ENCODE results near the gene ANKRD34C.
"Not testable (repeated sequence)": the region's sequence is repeated elsewhere in the genome, so short reads cannot be mapped to it uniquely, and the experiment has no call there.

ANKRD34C gene

DNA sequence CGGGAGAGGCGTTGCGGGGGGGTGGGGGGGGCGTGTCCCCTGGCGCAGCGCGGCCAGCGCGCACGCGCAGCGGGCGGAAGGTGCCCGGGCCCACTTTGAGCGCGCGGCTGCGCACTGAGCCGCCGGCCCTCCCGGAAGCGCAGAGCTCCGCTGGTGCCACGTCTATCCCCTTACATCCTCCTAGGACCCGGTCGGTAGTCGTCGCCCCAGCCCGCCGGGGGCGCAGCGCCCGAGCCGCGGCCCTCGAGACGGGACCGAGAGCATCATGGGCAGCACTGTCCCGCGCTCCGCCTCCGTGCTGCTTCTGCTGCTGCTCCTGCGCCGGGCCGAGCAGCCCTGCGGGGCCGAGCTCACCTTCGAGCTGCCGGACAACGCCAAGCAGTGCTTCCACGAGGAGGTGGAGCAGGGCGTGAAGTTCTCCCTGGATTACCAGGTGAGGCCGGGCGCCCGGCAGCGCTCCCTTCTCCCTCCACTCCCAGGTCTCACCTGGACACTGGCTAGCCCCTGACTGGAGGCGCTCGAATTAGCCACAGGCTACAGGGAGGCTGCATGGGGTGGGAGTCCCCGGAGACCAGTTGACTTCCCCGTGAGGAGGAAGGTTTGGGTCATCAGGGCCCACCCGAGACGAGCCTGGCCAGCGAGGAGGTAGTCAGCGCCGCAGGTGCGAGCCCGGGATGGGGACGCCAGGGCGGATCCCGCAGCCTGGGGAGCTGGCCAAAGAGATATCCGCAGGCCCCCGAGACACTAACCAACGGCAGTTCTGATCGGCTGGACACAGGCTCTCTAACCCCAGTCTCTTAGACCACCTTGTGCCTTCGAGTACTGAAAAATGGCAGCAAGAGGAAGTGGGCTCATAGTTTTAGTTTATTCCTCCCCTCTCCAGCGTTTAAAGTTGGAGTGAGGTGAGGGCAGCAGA lies 28.7 kb downstream of the ANKRD34C start, which contains the start of gene TMED3:
TSS of gene TMED3 (plus strand) at position 128 of the 916 bp plus-strand sequence. CDS start at position 266, 138 bp downstream.
- peak in 48 of 56 donors; percentile 9 to 81 (median 46) for DNase-seq

- no peak for DNase-seq
These were observed 29.5 kb downstream of the ANKRD34C start for GRCh38 chr15:79311901-79312553.

- DNase-seq = no peak
These were observed 31.7 kb downstream of the ANKRD34C start for GRCh38 chr15:79314186-79314585.

GRCh38 chr15:79314811-79315210 lies 32.3 kb downstream of the ANKRD34C start:
- no peak for DNase-seq

- peak in 31 of 56 donors; percentile 6 to 70 (median 28) for DNase-seq
These were observed 33.3 kb downstream of the ANKRD34C start for GRCh38 chr15:79315623-79316328.

DNA sequence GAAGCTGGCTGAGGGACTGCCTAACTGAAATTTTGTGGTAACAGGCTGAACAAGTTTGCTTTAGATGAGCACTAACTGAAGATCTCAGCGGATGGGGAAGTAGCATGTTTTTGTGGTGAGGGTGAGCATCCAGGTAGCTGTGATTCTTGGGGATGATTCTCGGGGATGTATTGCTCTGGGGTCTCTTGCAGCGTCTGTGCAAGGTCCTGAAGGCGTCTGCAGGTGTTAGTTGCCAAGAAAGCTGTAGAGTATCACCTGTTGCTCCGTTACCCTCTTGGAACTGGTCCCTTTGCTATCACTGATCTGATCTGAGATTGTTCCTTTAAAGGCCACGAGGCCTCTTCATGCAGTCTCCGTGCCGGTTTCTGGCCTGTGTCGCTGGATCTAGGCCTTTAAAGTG lies 34.3 kb downstream of the ANKRD34C start:
- no peak for DNase-seq

DNA sequence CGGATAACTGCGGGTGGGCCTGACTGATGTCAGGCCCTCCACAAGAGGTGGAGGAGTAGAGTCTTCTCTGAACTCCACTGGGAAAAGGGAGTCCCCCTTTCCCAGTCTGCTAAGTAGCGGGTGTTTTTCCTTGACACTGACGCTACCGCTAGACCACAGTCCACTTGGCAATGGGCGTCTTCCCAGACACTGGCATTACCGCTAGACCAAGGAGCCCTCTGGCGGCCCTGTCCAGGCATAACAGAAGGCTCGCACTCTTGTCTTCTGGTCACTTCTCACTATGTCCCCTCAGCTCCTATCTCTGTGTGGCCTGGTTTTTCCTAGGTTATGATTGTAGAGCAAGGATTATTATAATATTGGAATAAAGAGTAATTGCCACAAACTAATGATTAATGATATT lies 37.5 kb downstream of the ANKRD34C start:
- not testable (repeated sequence) for DNase-seq

GRCh38 chr15:79321876-79322275 lies 39.4 kb downstream of the ANKRD34C start:
- no peak for DNase-seq

DNA sequence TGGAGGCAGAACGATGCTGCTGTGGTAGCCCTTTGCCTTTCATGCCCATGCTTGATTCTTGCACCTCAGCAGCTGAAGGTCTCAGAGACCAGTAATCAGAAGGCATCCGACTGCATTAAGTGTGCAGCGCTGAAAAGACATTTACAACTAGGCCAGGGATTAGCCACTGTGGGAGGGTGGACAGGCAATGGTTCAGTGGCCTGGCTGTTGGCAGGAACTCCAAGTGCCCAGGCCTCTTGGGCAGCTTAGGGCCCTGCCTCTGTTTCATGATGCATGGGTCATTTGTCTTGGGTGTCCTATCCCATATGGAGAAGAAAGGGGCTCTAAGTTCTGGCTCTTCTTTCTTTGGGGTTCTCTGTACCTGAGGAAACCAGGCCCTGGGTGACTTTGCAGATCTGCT lies 39.8 kb downstream of the ANKRD34C start:
- DNase-seq = no peak

GRCh38 chr15:79322945-79323344 lies 40.4 kb downstream of the ANKRD34C start:
- no peak for DNase-seq

DNA sequence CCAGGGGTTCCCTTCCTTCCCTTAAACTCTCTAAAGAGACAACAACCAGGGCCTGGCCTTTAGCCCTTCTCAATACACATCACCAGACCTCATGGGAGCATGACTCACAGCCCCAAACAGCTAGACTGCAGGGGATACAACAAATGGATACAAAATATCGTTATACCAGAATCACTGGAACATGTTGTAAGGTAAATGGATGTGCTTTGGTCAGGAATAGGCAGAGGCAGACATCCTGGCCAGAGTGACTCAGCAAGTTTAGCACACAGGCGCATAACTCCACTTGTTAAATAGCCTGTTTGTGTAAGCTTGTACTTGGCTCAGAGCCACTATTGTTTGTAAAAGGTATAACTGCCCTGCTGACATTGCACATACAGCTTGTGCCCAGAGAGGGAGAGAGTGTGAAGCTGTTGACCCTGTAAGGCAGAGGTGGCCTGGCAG lies 46.7 kb downstream of the ANKRD34C start:
- DNase-seq = no peak
